22Rv1 (cell line): Measurements from ENCODE around the gene DGKG.

Experiments
- CTCF ChIP-seq: fragments of 450-650 bp; IDR thresholded peaks from 2 replicates; pipeline ENCODE4 v1.5.1; 2017; ENCODE audit warnings: mild to moderate bottlenecking
- ZFX ChIP-seq: fragments of 450-650 bp; IDR thresholded peaks from 2 replicates; pipeline ENCODE4 v1.6.1; 2017; ENCODE audit warnings: antibody characterized with exemption, borderline replicate concordance

GRCh38 chr3:186165331-186165730, 196.7 kb downstream of the DGKG start:
- TF ChIP-seq CTCF: no peak
- no peak for TF ChIP-seq ZFX
